Lung (tissue), 12 donors: ENCODE data around the gene RINL. TPM values are rescaled to one million over a fixed set of nuclear protein-coding genes. Genes with fewer than 3 reads are reported as not detected.
"Not testable (repeated sequence)": the region's sequence is repeated elsewhere in the genome, so short reads cannot be mapped to it uniquely, and the experiment has no call there.

Source experiments
- ATAC-seq: fragments of 200-7000 bp; cut with Tn5 transposase; one replicate; pipeline ENCODE4 v1.9.1; 2020; ENCODE audit warnings: moderate number of reproducible peaks; ENCODE audit not compliant: insufficient read depth, low FRiP score
- DNase-seq, 3 donors: peaks; one replicate each; pipeline ENCODE4 v3.0.0-alpha.2; 2013 to 2017
- H3K27ac ChIP-seq, 2 donors: one replicate each; pipeline ENCODE4 v1.5.1; 2013; ENCODE audit warnings: mild to moderate bottlenecking in 2 of 2, moderate library complexity in 2 of 2, control low read depth in 1 of 2, inconsistent platforms in 1 of 2, low read depth in 1 of 2, low read length in 1 of 2
- H3K27me3 ChIP-seq, 3 donors: one replicate each; pipeline ENCODE4 v1.5.1; 2013; ENCODE audit warnings: low read length in 2 of 3; ENCODE audit not compliant: control insufficient read depth in 3 of 3, insufficient read depth in 3 of 3
- H3K36me3 ChIP-seq, 4 donors: one replicate each; pipeline ENCODE4 v1.5.1; 2013; ENCODE audit warnings: low read length in 4 of 4, mild to moderate bottlenecking in 1 of 4, moderate library complexity in 1 of 4; ENCODE audit not compliant: control insufficient read depth in 4 of 4, insufficient read depth in 4 of 4
- H3K4me1 ChIP-seq, 5 donors: one replicate each; pipeline ENCODE4 v1.5.1; 2013; ENCODE audit warnings: low read length in 5 of 5, mild to moderate bottlenecking in 2 of 5, moderate library complexity in 1 of 5; ENCODE audit not compliant: control insufficient read depth in 5 of 5, insufficient read depth in 5 of 5
- H3K4me3 ChIP-seq: one replicate; pipeline ENCODE4 v1.5.1; 2013; ENCODE audit warnings: mild to moderate bottlenecking, control low read depth, moderate library complexity
- H3K9ac ChIP-seq, 2 donors: one replicate each; pipeline ENCODE4 v1.5.1; 2013; ENCODE audit warnings: low read length in 2 of 2, control low read depth in 1 of 2; ENCODE audit not compliant: insufficient read depth in 1 of 2
- H3K9me3 ChIP-seq, 4 donors: one replicate each; pipeline ENCODE4 v1.5.1; 2013; ENCODE audit warnings: low read length in 3 of 4, mild to moderate bottlenecking in 1 of 4, moderate library complexity in 1 of 4; ENCODE audit not compliant: control insufficient read depth in 4 of 4, insufficient read depth in 3 of 4
- CTCF ChIP-seq: IDR thresholded peaks from 2 replicates; pipeline ENCODE4 v1.5.1; 2012; ENCODE audit warnings: mild to moderate bottlenecking; ENCODE audit errors: control extremely low read depth, extremely low read depth
- WGBS, 2 donors: extraction: QIAGEN DNeasy Blood & Tissue Kit; methylation state at CpG; one replicate each; pipeline ENCODE4 v1.1.7; 2013; 5-methylcytosine and 5-hydroxymethylcytosine counted together
- polyA plus RNA-seq, 2 donors: library from polyadenylated mRNA; stranded (reverse); fragments of 200-250 nt; gene quantifications; one replicate each; pipeline ENCODE4 v1.2.1, GENCODE V29; 2013
- total RNA-seq, 2 donors: library from RNA; depleted of rRNA in 1 of 2; stranded (reverse); fragments of >200 nt in 1 of 2; gene quantifications; one replicate each; pipeline ENCODE4 v1.2.1, GENCODE V29; 2014 to 2021
- donor health status: control.
- donor health status: control.
- donor health status: Bipolar disorder and iron deficiency.
- donor health status: healthy.
- donor health status: DM: yes; HTN: yes; CAD: no.

RINL gene
- total and polyA plus RNA-seq, 4 donors, result 7.0 to 24.0 (median 15.4) TPM

- Histone ChIP-seq H3K4me1 (peaks cover 5 to 21% (median 10%) of the 10 kb centered on the region in 5 donors), H3K36me3 (peaks cover 8 to 19% (median 13%) of the 10 kb centered on the region in 4 donors), H3K4me3 (no peak overlapping the region), H3K9ac (no peak overlapping the region), H3K27me3 (no peaks in the 10 kb centered on the region), H3K27ac (peak overlapping the region in 1 of 2 donors; percentile 13), H3K9me3 (no peaks in the 10 kb centered on the region)
- DNase-seq, result no peak
- TF ChIP-seq CTCF, result no peak
- WGBS, 2 donors, result 76 to 81% methylated on average over 4 of the region's 4 CpGs
- no peak for ATAC-seq
These were observed 47.9 kb downstream of the RINL start for GRCh38 chr19:38830039-38830733.

DNA sequence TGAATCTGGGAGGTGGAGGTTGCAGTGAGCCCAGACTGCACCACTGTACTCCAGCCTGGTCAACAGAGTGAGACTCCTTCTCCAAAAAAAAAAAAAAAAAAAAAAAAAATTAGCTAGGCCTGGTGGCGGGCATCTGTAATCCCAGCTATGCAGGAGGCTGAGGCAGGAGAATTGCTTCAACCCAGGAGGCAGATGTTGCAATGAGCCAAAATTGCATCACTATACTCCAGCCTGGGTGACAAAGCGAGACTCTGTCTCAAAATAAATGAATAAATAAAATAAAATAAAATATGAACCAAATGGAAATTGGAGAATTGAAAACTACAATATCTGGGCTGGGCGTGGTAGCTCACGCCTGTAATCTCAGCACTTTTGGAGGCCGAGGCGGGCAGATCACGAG is 48.9 kb downstream of the RINL start:
- Histone ChIP-seq H3K36me3 (peaks cover 8 to 22% (median 12%) of the 10 kb centered on the region in 4 donors), H3K4me1 (peaks cover 5 to 15% (median 8%) of the 10 kb centered on the region in 5 donors)

DNA sequence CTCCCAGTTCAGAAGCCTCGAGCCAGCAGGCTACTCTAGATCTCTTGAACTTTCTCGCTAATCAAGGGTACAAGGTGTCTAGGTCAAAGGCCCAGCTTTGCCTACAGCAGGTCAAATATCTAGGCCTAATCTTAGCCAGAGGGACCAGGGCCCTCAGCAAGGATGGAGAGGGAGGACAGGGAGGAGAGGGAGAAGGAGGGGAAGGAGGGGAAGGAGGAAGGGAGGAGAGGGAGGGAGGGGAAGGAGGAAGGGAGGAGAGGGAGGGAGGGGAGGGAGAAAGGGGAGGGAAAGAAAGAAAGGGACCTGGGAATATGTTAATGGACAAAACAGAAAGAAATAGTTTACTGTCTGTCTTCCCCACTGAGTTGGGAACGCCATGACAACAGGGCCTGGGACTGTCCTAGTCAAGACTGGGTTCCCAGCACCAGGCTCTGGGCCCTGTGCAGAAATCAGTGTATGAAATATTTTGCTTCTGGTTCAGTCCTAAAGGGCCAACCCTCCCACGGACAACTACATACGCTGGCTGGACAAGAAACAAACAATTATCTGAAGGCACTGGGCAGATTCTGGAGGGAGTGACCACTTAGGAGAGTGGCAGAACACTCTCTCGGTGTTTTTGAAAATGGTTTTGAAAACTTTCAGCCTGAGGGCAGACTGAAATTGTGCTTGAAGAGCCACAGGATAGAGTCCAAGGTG is 51.1 kb downstream of the RINL start:
- H3K4me3 ChIP-seq, result no peak overlapping the region
- no peak for ATAC-seq
- TF ChIP-seq CTCF, result no peak
- WGBS, 2 donors, result 78 to 83% methylated on average over 6 of the region's 6 CpGs
- H3K4me1 ChIP-seq, result peaks cover 0 to 8% (median 1%) of the 10 kb centered on the region in 5 donors
- no peak overlapping the region for H3K27ac ChIP-seq
- no peak for DNase-seq
- H3K9ac ChIP-seq, result no peak overlapping the region
- H3K9me3 ChIP-seq, result no peaks in the 10 kb centered on the region
- H3K27me3 ChIP-seq, result no peaks in the 10 kb centered on the region
- H3K36me3 ChIP-seq, result peaks cover 8 to 28% (median 18%) of the 10 kb centered on the region in 4 donors

More for the DNA sequence above, 48.9 kb downstream of the RINL start:
- not testable (repeated sequence) for H3K27me3 ChIP-seq, DNase-seq, H3K4me3 ChIP-seq, H3K27ac ChIP-seq, ATAC-seq, H3K9me3 ChIP-seq, H3K9ac ChIP-seq
- 74 to 88% methylated on average over 7 of the region's 7 CpGs for WGBS, 2 donors

- not testable (repeated sequence) for H3K27me3 ChIP-seq, H3K4me3 ChIP-seq, H3K9me3 ChIP-seq, H3K4me1 ChIP-seq, ATAC-seq, H3K9ac ChIP-seq, DNase-seq
- peaks cover 8 to 28% (median 22%) of the 10 kb centered on the region in 4 donors for H3K36me3 ChIP-seq
- WGBS, 2 donors, result 81 to 89% methylated on average over 7 of the region's 7 CpGs
- H3K27ac ChIP-seq, result peak overlapping the region in 1 of 2 donors; percentile 41
These were observed 52.1 kb downstream of the RINL start for GRCh38 chr19:38825936-38826335.

- H3K27ac ChIP-seq, H3K9me3 ChIP-seq, H3K9ac ChIP-seq, H3K4me1 ChIP-seq, H3K27me3 ChIP-seq, DNase-seq, ATAC-seq, H3K4me3 ChIP-seq: not testable (repeated sequence)
- peaks cover 0 to 32% (median 26%) of the 10 kb centered on the region in 4 donors for H3K36me3 ChIP-seq
- 95 to 99% methylated on average over 25 to 29 of the region's 29 CpGs for WGBS, 2 donors
These were observed 56.7 kb downstream of the RINL start for GRCh38 chr19:38821230-38821825.
